Brain microvascular endothelial cell (primary cell): ENCODE measurements around the gene ATP1A2.
A peak's percentile ranks its signal among the peaks of the same experiment; 100 is the strongest.

Source experiments
- DNase-seq: peaks from one replicate; pipeline ENCODE4 v3.0.0-alpha.2; 2020
- H3K27ac ChIP-seq: fragments of 250-450 bp; sonication (Bioruptor Pico); 2 replicates; pipeline ENCODE4 v1.5.1; 2020; ENCODE audit warnings: mild to moderate bottlenecking, moderate library complexity
- H3K27me3 ChIP-seq: fragments of 250-450 bp; sonication (Bioruptor Pico); replicated peaks from 2 replicates; pipeline ENCODE4 v1.5.1; 2020; ENCODE audit warnings: mild to moderate bottlenecking
- H3K36me3 ChIP-seq: fragments of 250-450 bp; sonication (Bioruptor Pico); replicated peaks from 2 replicates; pipeline ENCODE4 v1.5.1; 2020; ENCODE audit warnings: mild to moderate bottlenecking
- H3K4me3 ChIP-seq: 2 replicates; pipeline ENCODE4 v1.5.1; 2011; ENCODE audit warnings: low read depth, mild to moderate bottlenecking, control low read depth, low read length, moderate library complexity
- in situ Hi-C: cut with HindIII; loops from 2 replicates; pipeline ENCODE4 v1.10.0; 2017; ENCODE audit warnings: low sequenced_read_pairs, low pct_ligation_motif_present
- TF ChIP-seq, protein P1 (sequence below): IDR thresholded peaks from 2 replicates; pipeline ENCODE4 v1.5.1; 2011; ENCODE audit warnings: low read depth, mild to moderate bottlenecking, moderate library complexity, low read length, control low read depth, inconsistent platforms; ENCODE audit errors: missing control alignments

The ATP1A2 gene

GRCh38 chr1:160144921-160145320, 29.4 kb downstream of the ATP1A2 start:
- TF ChIP-seq, protein P1, sequence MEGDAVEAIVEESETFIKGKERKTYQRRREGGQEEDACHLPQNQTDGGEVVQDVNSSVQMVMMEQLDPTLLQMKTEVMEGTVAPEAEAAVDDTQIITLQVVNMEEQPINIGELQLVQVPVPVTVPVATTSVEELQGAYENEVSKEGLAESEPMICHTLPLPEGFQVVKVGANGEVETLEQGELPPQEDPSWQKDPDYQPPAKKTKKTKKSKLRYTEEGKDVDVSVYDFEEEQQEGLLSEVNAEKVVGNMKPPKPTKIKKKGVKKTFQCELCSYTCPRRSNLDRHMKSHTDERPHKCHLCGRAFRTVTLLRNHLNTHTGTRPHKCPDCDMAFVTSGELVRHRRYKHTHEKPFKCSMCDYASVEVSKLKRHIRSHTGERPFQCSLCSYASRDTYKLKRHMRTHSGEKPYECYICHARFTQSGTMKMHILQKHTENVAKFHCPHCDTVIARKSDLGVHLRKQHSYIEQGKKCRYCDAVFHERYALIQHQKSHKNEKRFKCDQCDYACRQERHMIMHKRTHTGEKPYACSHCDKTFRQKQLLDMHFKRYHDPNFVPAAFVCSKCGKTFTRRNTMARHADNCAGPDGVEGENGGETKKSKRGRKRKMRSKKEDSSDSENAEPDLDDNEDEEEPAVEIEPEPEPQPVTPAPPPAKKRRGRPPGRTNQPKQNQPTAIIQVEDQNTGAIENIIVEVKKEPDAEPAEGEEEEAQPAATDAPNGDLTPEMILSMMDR = no peak
- DNase-seq = no peak
- Histone ChIP-seq H3K27me3 (no peaks in the 10 kb centered on the region), H3K27ac (no peak overlapping the region), H3K36me3 (no peaks in the 10 kb centered on the region), H3K4me3 (no peak overlapping the region)
- in situ Hi-C loops = no loop called here

- Histone ChIP-seq H3K27me3 (no peaks in the 10 kb centered on the region), H3K27ac (no peak overlapping the region), H3K4me3 (no peak overlapping the region), H3K36me3 (no peaks in the 10 kb centered on the region)
- in situ Hi-C loops = no loop called here
- DNase-seq = no peak
- TF ChIP-seq, protein P1 = no peak
Observed at GRCh38 chr1:160146107-160146506, 30.5 kb downstream of the ATP1A2 start.

DNA sequence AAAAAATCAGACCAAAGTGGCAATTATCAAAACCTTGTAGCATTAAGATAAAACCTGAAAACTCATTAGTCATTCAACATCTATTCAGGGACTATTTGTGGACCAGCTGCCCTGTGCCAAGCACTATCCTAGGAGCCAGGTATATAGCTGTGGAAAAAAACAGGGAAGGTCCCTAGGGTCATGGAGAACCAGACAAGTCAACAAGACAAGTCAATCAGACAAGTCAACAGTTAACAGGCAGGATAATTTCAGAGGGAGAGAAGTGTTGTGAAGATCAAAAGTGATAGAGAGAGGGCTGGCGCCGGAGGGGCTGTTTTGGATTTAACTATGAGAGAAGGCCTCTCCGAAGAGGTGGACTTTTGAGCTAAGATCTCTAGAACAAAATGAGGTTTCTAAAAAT, 32.6 kb downstream of the ATP1A2 start:
- Histone ChIP-seq H3K27ac (no peak overlapping the region), H3K27me3 (no peaks in the 10 kb centered on the region), H3K36me3 (no peaks in the 10 kb centered on the region), H3K4me3 (no peak overlapping the region)
- DNase-seq = no peak
- TF ChIP-seq, protein P1 = no peak
- in situ Hi-C loops = no loop called here

GRCh38 chr1:160149233-160149632, 33.7 kb downstream of the ATP1A2 start:
- TF ChIP-seq, protein P1 = no peak
- H3K27ac ChIP-seq = peak overlapping the region; percentile 1
- no peaks in the 10 kb centered on the region for H3K27me3 ChIP-seq
- H3K36me3 ChIP-seq = no peaks in the 10 kb centered on the region
- DNase-seq = no peak
- in situ Hi-C loops = no loop called here
- H3K4me3 ChIP-seq = no peak overlapping the region

DNA sequence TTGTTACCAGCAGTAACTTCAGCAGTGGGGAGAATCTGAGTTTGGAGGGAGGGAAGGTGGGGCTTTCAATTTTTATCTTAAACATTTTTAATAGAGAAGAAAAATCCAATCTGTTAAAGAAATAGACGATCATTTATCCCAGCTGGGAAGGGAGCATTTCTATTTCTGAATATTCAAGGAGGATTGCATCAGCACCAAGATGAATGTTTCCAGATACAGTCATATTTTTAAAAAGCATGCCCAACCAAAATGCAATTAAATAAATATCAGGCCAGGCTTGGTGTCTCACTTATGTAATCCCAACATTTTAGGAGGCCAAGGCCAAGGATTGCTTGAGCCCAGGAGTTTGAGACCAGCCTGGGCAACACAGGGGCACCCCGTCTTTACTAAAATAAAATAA, 34.2 kb downstream of the ATP1A2 start:
- Histone ChIP-seq H3K36me3 (no peaks in the 10 kb centered on the region), H3K4me3 (no peak overlapping the region), H3K27me3 (no peaks in the 10 kb centered on the region), H3K27ac (peak overlapping the region; percentile 1)
- DNase-seq = no peak
- in situ Hi-C loops = no loop called here
- TF ChIP-seq, protein P1 = no peak

DNA sequence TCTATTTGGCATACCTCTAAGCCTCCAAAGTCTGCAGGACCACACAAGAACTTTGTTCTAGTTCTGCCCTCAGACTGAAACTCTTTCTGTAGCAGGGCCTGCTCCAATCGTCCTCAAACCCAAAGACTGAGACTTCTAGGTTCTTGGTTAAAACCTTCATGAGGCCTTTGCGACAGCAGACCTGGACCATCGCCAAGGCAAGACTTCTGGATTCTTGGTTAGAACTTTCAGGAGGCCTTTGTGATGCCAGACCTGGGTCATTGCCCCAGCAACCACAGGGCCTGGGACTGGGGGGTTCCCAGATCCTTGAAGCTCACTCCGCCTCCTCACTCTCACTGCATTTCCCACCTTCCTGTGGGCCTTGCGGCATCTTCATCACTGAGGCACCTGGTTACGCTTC, 35.7 kb downstream of the ATP1A2 start, which contains the start of gene ATP1A4:
ATP1A4 (plus strand) TSS at position 301 of the 400 bp plus-strand sequence. CDS start 438 bp downstream, outside the sequence.
- TF ChIP-seq, protein P1 = no peak
- no peak for DNase-seq
- in situ Hi-C loops = no loop called here
- Histone ChIP-seq H3K4me3 (no peak within 1 kb of the TSS), H3K27me3 (no peaks in the 10 kb centered on the region), H3K27ac (no peak within 1 kb of the TSS), H3K36me3 (no peaks in the 10 kb centered on the region)
